GM06990 (cell line): ENCODE results near the gene MEX3C.

Source experiments
- DNase-seq: peaks from one replicate; pipeline ENCODE4 v3.0.0-alpha.2; 2011; ENCODE audit not compliant: insufficient read length; ENCODE audit errors: extremely low read depth
- H3K27me3 ChIP-seq: replicated peaks from 2 replicates; pipeline ENCODE4 v1.6.0; 2011; ENCODE audit warnings: low read length; ENCODE audit not compliant: control insufficient read depth, insufficient read depth
- H3K36me3 ChIP-seq: 2 replicates; pipeline ENCODE4 v1.5.1; 2011; ENCODE audit warnings: low read length; ENCODE audit not compliant: control insufficient read depth, insufficient read depth
- H3K4me3 ChIP-seq: replicated peaks from 2 replicates; pipeline ENCODE4 v1.5.1; 2011; ENCODE audit warnings: low read depth, mild to moderate bottlenecking, control low read depth, low read length
- CTCF ChIP-seq: IDR thresholded peaks from 2 replicates; pipeline ENCODE4 v1.5.1; 2011; ENCODE audit warnings: low read length, control low read depth, mild to moderate bottlenecking, inconsistent platforms; ENCODE audit not compliant: insufficient read depth, poor library complexity, severe bottlenecking

MEX3C gene

GRCh38 chr18:51171625-51172259 is 25.7 kb downstream of the MEX3C start:
- Histone ChIP-seq H3K4me3 (no peak overlapping the region; the same call in 1 of the 2 replicates), H3K27me3 (no peaks in the 10 kb centered on the region), H3K36me3 (peaks cover 5% of the 10 kb centered on the region)
- no peak for TF ChIP-seq CTCF
- no peak for DNase-seq

- H3K36me3 ChIP-seq = peaks cover under 1% of the 10 kb centered on the region
- no peak for TF ChIP-seq CTCF
- H3K4me3 ChIP-seq = no peak overlapping the region
- no peak for DNase-seq
- no peaks in the 10 kb centered on the region for H3K27me3 ChIP-seq
Observed at GRCh38 chr18:51171223-51171622, 26.3 kb downstream of the MEX3C start.

- DNase-seq = no peak
- Histone ChIP-seq H3K4me3 (no peak overlapping the region), H3K27me3 (no peaks in the 10 kb centered on the region), H3K36me3 (no peaks in the 10 kb centered on the region)
- TF ChIP-seq CTCF = no peak
Observed at GRCh38 chr18:51170664-51171063, 26.8 kb downstream of the MEX3C start.

- no peak for TF ChIP-seq CTCF
- no peak overlapping the region for H3K4me3 ChIP-seq
- DNase-seq = no peak
- no peaks in the 10 kb centered on the region for H3K36me3 ChIP-seq
- no peaks in the 10 kb centered on the region for H3K27me3 ChIP-seq
Observed at GRCh38 chr18:51169731-51170130, 27.8 kb downstream of the MEX3C start.

- Histone ChIP-seq H3K4me3 (no peak overlapping the region), H3K36me3 (no peaks in the 10 kb centered on the region), H3K27me3 (no peaks in the 10 kb centered on the region)
- no peak for TF ChIP-seq CTCF
- DNase-seq = no peak
Observed at GRCh38 chr18:51168960-51169662, 28.4 kb downstream of the MEX3C start.
